ENCODE results near the gene HOXD9.

The HOXD9 gene

GRCh38 chr2:176122683-176123410 is at the start of gene HOXD9:
HOXD9 (plus strand) TSS chr2:176122719; CDS start chr2:176122769, 50 bp downstream.
- no peak for DNase-seq

- no peak for DNase-seq
Measured at GRCh38 chr2:176072951-176073904, 49.3 kb upstream of the HOXD9 start.

GRCh38 chr2:176074919-176075425 is 47.5 kb upstream of the HOXD9 start:
- no peak for DNase-seq

GRCh38 chr2:176075481-176075880 is 47.0 kb upstream of the HOXD9 start:
- DNase-seq, result no peak

GRCh38 chr2:176076063-176076462 is 46.5 kb upstream of the HOXD9 start:
- DNase-seq, result no peak

GRCh38 chr2:176076796-176077195 is 45.7 kb upstream of the HOXD9 start:
- no peak for DNase-seq

GRCh38 chr2:176078541-176079284 is 43.8 kb upstream of the HOXD9 start:
- no peak for DNase-seq

- no peak for DNase-seq
Measured at GRCh38 chr2:176079285-176079830, 43.2 kb upstream of the HOXD9 start.

- no peak for DNase-seq
Measured at GRCh38 chr2:176079831-176080539, 42.5 kb upstream of the HOXD9 start.

- no peak for DNase-seq
Measured at GRCh38 chr2:176080540-176081375, 41.8 kb upstream of the HOXD9 start.

- DNase-seq, result no peak
Measured at GRCh38 chr2:176081376-176081836, 41.1 kb upstream of the HOXD9 start.

- DNase-seq, result no peak
Measured at GRCh38 chr2:176081837-176082524, 40.5 kb upstream of the HOXD9 start.

- no peak for DNase-seq
Measured at GRCh38 chr2:176082525-176082823, 40.0 kb upstream of the HOXD9 start.

GRCh38 chr2:176082824-176083751 is 39.4 kb upstream of the HOXD9 start:
- DNase-seq, result no peak

- DNase-seq, result no peak
Measured at GRCh38 chr2:176083796-176084261, 38.7 kb upstream of the HOXD9 start, which contains the start of gene EVX2. EVX2 (minus strand) TSS chr2:176083962; CDS start chr2:176083776, 186 bp downstream.

GRCh38 chr2:176084611-176085119 is 37.9 kb upstream of the HOXD9 start:
- no peak for DNase-seq

GRCh38 chr2:176085120-176085788 is 37.3 kb upstream of the HOXD9 start:
- no peak for DNase-seq

Measured in CD4-positive, alpha-beta T cell treated with Interleukin-17A for 1 hour (primary cell).